HG02852 (cell line): ENCODE results near the gene GRM8.

Experiments used
- ATAC-seq: cut with Tn5 transposase; IDR thresholded peaks from one replicate; pipeline ENCODE4 v1.9.1; 2021; ENCODE audit warnings: mild to moderate bottlenecking, moderate library complexity; ENCODE audit not compliant: unreplicated experiment

GRM8 gene

GRCh38 chr7:126453104-126453503 lies 799.6 kb downstream of the GRM8 start:
- no peak for ATAC-seq

DNA sequence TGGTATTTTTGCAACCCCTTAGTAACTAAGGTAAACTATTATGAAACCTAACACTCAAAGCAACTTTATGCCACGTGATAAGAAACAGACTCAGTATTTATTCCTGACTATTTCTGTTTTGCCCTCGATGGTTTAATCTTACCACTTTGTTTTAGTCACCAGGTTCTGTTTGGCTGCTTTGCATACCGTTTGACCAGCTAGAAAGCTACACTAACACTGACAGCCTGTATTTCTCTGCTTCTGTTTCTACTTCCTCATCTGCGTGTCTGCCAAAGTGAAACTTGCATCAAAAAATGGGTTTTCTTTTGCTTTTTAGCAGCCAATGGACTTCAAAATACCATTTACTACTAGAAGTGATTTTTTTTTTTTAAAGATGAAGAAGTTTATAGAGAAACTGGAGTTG lies 802.5 kb downstream of the GRM8 start:
- peak; percentile 92 for ATAC-seq

GRCh38 chr7:126449611-126450268 lies 803.0 kb downstream of the GRM8 start:
- ATAC-seq, result peak; percentile 2

DNA sequence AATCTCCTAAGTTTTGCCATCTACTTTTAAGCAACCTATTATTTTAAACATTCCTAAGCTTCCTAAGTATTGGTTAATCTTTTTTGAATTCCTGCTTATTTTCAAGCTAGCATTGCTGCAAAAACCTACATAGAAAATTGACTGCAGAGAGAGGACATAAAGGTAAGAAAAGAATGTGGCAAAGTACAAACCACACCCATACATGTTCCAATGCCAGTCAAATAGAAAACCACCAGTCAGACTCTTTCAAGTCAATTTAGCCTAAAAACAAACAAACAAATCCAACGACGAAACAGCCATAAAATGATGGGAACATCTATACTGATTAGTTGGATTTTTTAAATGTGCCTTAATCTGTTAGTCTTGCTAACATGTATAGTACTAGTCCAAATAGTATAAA lies 804.8 kb downstream of the GRM8 start:
- no peak for ATAC-seq

DNA sequence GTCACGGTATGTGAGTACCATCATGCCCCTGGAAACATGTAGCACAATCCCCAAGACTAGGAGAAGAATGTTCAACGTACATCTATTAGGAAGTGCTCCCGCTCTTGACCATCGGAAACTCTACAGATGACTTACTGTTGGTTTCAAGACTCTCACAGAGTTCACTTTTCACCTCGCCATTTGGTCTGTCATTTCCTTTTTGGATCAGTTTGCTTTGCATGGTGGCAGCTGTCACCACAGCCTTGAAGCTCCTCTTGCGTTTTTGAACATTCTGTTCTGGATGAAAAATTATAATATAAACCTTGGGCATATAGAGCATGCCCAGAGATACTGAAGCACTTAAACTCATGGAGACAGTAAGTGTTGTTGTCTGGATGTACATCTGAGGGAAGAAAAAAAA lies 806.8 kb downstream of the GRM8 start:
- no peak for ATAC-seq

DNA sequence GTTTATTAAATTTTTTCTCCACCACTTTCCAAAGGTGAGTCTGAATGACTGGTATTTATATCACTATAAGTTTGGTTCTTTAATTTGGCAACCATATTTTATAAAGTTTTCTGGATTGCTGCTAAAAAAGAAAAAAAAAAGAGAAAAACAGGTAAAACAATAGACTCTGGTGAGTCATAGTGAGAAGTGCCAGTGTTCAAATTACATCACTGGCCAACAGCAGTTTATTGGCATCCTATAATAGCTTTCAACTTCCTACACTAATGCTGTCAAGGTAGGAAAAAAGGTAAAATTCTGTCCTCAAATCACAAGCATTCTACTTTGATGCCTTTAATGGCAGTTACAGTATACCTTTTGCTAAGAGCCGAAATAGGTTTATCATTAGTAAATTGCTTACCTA lies 808.8 kb downstream of the GRM8 start:
- no peak for ATAC-seq

DNA sequence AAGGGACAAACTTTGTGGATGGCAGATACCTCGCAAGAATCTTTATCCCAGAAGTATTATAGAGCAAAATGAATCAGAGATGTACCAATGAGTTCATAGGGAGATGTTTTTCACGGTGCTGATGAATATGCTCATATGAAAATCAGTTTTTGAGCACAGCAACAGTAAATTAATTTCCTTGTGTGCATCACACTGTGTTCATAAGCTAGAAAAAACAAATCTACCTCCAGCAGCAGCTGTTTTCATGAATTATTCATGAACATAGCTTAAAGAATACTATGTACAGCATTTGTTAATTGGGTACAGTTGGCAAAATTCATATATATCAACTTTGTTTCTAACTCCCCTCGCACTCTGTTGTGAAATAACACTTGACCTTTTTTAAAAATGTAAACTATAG lies 809.8 kb downstream of the GRM8 start:
- ATAC-seq, result no peak

GRCh38 chr7:126441745-126442144 lies 811.0 kb downstream of the GRM8 start:
- ATAC-seq, result no peak

- no peak for ATAC-seq
Observed at GRCh38 chr7:126440542-126440941, 812.2 kb downstream of the GRM8 start.

GRCh38 chr7:126436213-126436868 lies 816.4 kb downstream of the GRM8 start:
- ATAC-seq, result no peak

GRCh38 chr7:126426652-126427051 lies 826.1 kb downstream of the GRM8 start:
- peak; percentile 59 for ATAC-seq

GRCh38 chr7:126424985-126425384 lies 827.8 kb downstream of the GRM8 start:
- ATAC-seq, result no peak

DNA sequence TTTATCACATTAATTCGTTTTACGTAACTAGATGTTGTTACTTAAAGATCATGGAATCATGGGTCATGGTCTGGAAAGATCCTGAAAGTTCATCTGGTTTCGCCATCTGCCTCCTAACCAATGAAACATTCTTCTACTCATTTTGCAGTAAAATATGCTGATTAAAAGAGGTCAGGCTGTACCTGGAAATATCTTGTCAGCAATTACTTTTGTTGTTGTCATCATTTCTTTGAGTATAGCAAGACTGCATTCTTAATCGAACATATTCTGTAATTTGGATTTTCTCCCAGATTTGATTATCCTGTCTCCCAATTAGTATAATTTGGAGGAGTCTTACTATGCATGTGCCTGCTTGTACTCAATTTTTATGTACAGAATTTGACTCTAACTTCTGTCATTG lies 833.7 kb downstream of the GRM8 start:
- no peak for ATAC-seq

GRCh38 chr7:126411821-126412383 lies 840.8 kb downstream of the GRM8 start:
- ATAC-seq, result peak; percentile 67

GRCh38 chr7:126411032-126411820 lies 841.5 kb downstream of the GRM8 start:
- ATAC-seq, result peak; percentile 64

- no peak for ATAC-seq
Observed at GRCh38 chr7:126403040-126403439, 849.7 kb downstream of the GRM8 start.

DNA sequence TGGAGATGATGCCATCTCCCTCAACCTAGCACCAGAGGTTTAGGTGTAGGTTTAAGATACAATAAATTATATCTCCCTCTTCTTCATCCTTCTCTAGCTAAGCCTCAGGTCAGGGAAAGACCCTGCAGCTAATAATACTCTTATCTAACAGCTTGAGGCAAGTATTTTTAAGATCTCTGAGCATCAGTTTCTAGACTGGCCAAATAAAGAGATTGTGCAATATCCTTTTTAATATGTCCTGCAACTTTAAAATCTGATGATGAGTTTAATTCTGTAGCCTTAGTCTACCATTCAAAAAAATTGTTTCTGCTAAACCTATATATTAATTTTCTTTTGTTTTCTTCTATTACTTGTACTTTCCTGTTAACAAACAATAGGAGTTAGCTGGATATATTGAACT lies 850.8 kb downstream of the GRM8 start:
- ATAC-seq, result no peak

GRCh38 chr7:126398851-126399529 lies 853.8 kb downstream of the GRM8 start:
- no peak for ATAC-seq

GRCh38 chr7:126398285-126398684 lies 854.5 kb downstream of the GRM8 start:
- ATAC-seq, result no peak

DNA sequence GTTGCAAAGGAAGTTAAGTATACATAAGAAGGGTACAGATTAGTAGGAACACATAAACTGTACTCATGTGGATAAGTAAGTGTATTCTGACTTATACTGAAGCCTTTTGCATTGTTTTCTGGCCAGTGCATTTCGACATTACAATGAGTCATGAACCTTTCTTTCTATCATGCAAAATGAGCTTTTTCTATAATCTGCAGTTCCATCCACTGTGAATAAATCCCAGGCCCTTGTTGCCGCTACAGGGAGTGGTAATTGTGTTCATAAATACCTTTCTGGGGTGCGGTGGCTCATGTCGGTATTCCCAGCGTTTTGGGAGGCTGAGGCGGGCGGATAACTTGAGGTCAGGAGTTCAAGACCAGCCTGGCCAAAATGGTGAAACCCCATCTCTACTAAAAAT lies 858.3 kb downstream of the GRM8 start:
- ATAC-seq, result no peak
